ENCODE results near the gene PIK3R3. TPM values are rescaled to one million over a fixed set of nuclear protein-coding genes. Genes with fewer than 3 reads are reported as not detected.

Gene PIK3R3
- total RNA-seq, 1 donor from 2014 or later = 38.1 TPM

DNA sequence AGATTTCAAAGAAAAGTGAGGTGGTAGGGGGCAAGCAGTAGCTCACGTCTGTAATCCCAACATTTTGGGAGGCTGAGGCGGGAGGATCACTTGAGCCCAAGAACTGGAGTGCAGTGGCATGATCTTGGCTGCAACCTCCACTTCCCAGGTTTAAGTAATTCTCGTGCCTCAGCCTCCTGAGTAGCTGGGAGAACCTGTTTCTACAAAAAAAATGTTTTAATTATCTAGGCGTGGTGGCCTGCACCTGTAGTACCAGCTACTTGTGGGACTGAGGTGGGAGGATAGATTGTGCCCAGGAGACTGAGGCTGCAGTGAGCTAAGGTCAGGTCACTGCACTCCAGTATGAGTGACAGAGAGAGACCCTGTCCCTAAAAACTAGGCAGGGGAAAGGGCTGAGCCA lies 39.9 kb upstream of the PIK3R3 start:
- TF ChIP-seq, protein P1, sequence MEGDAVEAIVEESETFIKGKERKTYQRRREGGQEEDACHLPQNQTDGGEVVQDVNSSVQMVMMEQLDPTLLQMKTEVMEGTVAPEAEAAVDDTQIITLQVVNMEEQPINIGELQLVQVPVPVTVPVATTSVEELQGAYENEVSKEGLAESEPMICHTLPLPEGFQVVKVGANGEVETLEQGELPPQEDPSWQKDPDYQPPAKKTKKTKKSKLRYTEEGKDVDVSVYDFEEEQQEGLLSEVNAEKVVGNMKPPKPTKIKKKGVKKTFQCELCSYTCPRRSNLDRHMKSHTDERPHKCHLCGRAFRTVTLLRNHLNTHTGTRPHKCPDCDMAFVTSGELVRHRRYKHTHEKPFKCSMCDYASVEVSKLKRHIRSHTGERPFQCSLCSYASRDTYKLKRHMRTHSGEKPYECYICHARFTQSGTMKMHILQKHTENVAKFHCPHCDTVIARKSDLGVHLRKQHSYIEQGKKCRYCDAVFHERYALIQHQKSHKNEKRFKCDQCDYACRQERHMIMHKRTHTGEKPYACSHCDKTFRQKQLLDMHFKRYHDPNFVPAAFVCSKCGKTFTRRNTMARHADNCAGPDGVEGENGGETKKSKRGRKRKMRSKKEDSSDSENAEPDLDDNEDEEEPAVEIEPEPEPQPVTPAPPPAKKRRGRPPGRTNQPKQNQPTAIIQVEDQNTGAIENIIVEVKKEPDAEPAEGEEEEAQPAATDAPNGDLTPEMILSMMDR (IDR thresholded peaks at IDR 0.05; ENCODE audit: unreplicated experiment) = no peak
- DNase-seq (ENCODE audit: low spot score) = no peak
- Mint-ChIP-seq H3K27ac (ENCODE audit: unreplicated experiment) (no peak overlapping the region), H3K9me3 (ENCODE audit: unreplicated experiment) (no peaks in the 10 kb centered on the region), H3K4me1 (ENCODE audit: unreplicated experiment) (peaks cover 9% of the 10 kb centered on the region), H3K36me3 (ENCODE audit: low read depth, unreplicated experiment) (peaks cover 7% of the 10 kb centered on the region), H3K27me3 (ENCODE audit: unreplicated experiment) (peaks cover 10% of the 10 kb centered on the region), H3K4me3 (ENCODE audit: unreplicated experiment) (no peak overlapping the region)

DNA sequence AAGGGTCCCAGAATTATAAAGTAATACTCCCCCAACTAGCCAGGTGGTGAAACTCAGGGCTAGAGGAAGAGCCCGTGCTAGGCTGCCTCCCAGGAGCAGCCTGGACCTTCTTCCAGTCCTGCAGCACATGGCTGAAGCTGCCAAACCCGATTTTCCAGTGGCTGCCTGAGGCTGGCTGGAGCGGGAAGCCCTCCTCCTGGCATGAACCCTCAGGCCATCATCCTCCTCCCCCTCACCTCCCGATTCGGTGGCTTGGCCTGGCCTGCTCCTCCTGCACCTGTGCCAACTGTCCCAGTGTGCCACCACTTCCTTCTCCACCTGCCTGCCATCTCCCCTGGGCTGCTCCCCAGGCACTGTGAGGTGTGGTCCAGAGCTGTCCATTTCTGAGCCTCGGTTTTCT lies 39.4 kb upstream of the PIK3R3 start:
- peaks cover 9% of the 10 kb centered on the region for H3K4me1 Mint-ChIP-seq (ENCODE audit: unreplicated experiment)
- H3K36me3 Mint-ChIP-seq (ENCODE audit: low read depth, unreplicated experiment) = peaks cover 7% of the 10 kb centered on the region
- no peak overlapping the region for H3K27ac Mint-ChIP-seq (ENCODE audit: unreplicated experiment)
- TF ChIP-seq, protein P1 (IDR thresholded peaks at IDR 0.05; ENCODE audit: unreplicated experiment) = no peak
- peaks cover 10% of the 10 kb centered on the region for H3K27me3 Mint-ChIP-seq (ENCODE audit: unreplicated experiment)
- DNase-seq (ENCODE audit: low spot score) = no peak
- H3K9me3 Mint-ChIP-seq (ENCODE audit: unreplicated experiment) = no peaks in the 10 kb centered on the region
- no peak overlapping the region for H3K4me3 Mint-ChIP-seq (ENCODE audit: unreplicated experiment)

DNA sequence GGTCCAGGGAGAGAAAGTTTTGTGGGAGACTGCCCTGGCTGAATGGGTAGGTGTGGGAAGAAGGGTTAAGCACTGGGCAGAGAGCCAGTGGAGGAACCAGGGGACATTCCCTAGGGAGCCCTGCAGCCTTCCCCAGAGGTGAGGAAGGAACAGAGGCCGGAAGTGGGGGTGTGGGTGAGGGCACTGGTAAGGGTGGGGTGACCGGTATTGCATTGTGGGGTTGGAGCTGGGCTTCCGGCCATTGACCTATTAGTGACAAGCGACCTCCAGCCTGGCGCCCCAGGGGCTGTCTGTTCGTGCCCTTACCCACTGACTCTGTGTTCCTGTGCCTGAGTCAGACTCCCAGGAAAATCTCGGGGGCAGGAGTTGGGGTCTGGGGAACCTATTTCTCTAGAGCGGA lies 38.9 kb upstream of the PIK3R3 start:
- no peak for DNase-seq (ENCODE audit: low spot score)
- no peak overlapping the region for H3K27ac Mint-ChIP-seq (ENCODE audit: unreplicated experiment)
- H3K9me3 Mint-ChIP-seq (ENCODE audit: unreplicated experiment) = no peaks in the 10 kb centered on the region
- TF ChIP-seq, protein P1 (IDR thresholded peaks at IDR 0.05; ENCODE audit: unreplicated experiment) = no peak
- no peak overlapping the region for H3K4me3 Mint-ChIP-seq (ENCODE audit: unreplicated experiment)
- H3K4me1 Mint-ChIP-seq (ENCODE audit: unreplicated experiment) = peaks cover 11% of the 10 kb centered on the region
- peaks cover 10% of the 10 kb centered on the region for H3K27me3 Mint-ChIP-seq (ENCODE audit: unreplicated experiment)
- peaks cover 7% of the 10 kb centered on the region for H3K36me3 Mint-ChIP-seq (ENCODE audit: low read depth, unreplicated experiment)

DNA sequence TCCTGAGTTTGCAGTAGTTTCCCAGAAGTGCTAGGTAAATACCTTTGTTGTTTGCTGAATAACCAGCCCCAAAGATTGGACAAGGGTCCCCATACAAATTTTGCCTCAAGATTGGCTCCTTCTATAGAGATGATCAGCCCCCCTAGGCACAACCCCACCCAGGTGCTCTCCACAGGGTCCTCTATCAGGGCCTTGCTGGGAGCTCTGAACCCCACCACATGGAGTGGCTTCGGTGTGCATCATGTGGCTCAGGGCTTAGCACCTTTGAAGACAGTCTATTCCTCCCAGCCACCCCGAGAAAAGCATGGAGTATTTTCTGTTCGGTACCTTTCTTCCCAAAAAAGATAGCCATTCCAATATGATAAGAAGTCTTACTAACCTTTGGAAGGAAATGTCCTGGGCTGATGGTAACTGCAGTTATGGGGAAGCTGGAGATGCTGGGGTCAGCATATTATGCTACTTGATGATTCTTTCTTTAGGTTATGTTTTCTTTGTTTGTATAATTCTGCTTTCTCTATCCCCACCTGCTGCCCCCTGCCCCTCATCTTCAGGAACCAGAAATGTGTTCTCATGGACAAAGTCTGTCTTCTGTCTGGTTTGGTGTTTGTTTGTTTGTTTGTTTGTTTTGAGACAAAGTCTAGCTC lies 37.5 kb upstream of the PIK3R3 start:
- TF ChIP-seq, protein P1 (IDR thresholded peaks at IDR 0.05; ENCODE audit: unreplicated experiment) = no peak
- H3K4me1 Mint-ChIP-seq (ENCODE audit: unreplicated experiment) = peaks cover 12% of the 10 kb centered on the region
- peaks cover 10% of the 10 kb centered on the region for H3K27me3 Mint-ChIP-seq (ENCODE audit: unreplicated experiment)
- DNase-seq (ENCODE audit: low spot score) = no peak
- H3K9me3 Mint-ChIP-seq (ENCODE audit: unreplicated experiment) = no peaks in the 10 kb centered on the region
- no peak overlapping the region for H3K4me3 Mint-ChIP-seq (ENCODE audit: unreplicated experiment)
- no peak overlapping the region for H3K27ac Mint-ChIP-seq (ENCODE audit: unreplicated experiment)
- peaks cover 7% of the 10 kb centered on the region for H3K36me3 Mint-ChIP-seq (ENCODE audit: low read depth, unreplicated experiment)

DNA sequence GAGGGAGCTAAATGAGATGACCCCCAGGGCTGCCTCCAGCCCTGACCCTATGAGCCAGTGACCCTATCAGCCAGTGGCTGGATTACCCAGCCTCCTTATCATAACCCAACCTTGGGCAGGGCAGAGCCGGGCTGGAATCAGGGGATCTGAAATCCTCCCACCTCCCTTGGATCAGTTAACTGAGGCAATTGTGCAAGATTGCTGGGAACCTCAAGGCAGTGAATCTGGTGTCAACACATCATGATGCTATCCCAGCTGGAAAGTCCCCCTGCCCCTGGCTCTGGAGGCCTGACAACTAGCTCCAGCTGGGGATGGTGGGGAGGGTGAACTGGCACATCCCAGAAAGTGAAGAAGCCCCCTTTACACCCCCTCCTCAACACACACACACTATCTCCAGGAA lies 36.0 kb upstream of the PIK3R3 start:
- Mint-ChIP-seq H3K9me3 (ENCODE audit: unreplicated experiment) (no peaks in the 10 kb centered on the region), H3K36me3 (ENCODE audit: low read depth, unreplicated experiment) (peaks cover 7% of the 10 kb centered on the region), H3K4me1 (ENCODE audit: unreplicated experiment) (peaks cover 15% of the 10 kb centered on the region), H3K27me3 (ENCODE audit: unreplicated experiment) (peaks cover 10% of the 10 kb centered on the region), H3K27ac (ENCODE audit: unreplicated experiment) (no peak overlapping the region), H3K4me3 (ENCODE audit: unreplicated experiment) (no peak overlapping the region)
- TF ChIP-seq, protein P1 (IDR thresholded peaks at IDR 0.05; ENCODE audit: unreplicated experiment) = no peak
- DNase-seq (ENCODE audit: low spot score) = no peak

Measured in endothelial cell (in vitro differentiated cells).